Astrocyte of the spinal cord (primary cell): ENCODE data around the gene MT1M.
"Not testable (repeated sequence)": the region's sequence is repeated elsewhere in the genome, so short reads cannot be mapped to it uniquely, and the experiment has no call there.

Experiments used
- DNase-seq: peaks from one replicate; pipeline ENCODE4 v3.0.0; 2011; ENCODE audit warnings: low read depth, low spot score
- H3K4me3 ChIP-seq: 2 replicates; pipeline ENCODE4 v1.5.1; 2011; ENCODE audit warnings: low read depth, mild to moderate bottlenecking, low read length, moderate library complexity
- in situ Hi-C: cut with HindIII; loops from 2 replicates; pipeline ENCODE4 v1.10.0; 2017; ENCODE audit warnings: low sequenced_read_pairs
- TF ChIP-seq, protein P1 (sequence below): IDR thresholded peaks from 2 replicates; pipeline ENCODE4 v1.5.1; 2012; ENCODE audit warnings: low read depth, mild to moderate bottlenecking, low read length, inconsistent platforms

Gene MT1M

DNA sequence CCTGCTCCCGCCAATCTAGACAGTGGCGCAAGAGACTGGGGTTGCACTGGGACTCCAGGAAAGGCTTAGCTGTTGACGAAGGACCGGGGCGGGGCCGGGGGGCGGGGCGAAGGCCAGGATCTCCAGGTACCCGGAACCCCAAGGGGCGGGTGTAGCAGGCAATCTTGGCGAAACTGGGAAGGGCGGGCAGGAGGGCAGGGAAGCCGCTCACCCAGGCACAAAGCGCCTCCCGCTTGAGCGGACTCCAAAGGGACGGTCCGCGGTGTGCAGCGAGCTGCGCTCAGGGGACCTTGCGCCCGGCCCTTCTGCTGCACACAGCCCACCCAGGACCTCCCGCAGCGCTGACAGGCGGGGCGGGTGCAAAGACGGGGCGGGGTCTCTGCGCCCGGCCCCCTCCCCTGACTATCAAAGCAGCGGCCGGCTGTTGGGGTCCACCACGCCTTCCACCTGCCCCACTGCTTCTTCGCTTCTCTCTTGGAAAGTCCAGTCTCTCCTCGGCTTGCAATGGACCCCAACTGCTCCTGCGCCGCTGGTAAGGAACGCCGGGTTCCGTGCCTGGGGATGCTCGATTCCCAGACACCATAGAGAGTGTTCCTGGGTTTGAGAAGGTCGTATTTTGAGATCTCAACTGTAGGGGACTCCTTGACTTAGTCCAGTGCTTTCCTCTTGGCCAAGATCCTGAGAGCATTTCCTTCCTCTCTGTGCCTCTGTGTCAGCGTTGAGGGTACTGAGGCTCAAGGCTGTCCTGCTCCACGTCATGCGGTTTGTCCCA is 25.3 kb downstream of the MT1M start, which contains the start of gene MT1F:
TSS of gene MT1F (plus strand) at position 405 of the 772 bp plus-strand sequence. CDS start at position 505, 100 bp downstream.
- TF ChIP-seq, protein P1, sequence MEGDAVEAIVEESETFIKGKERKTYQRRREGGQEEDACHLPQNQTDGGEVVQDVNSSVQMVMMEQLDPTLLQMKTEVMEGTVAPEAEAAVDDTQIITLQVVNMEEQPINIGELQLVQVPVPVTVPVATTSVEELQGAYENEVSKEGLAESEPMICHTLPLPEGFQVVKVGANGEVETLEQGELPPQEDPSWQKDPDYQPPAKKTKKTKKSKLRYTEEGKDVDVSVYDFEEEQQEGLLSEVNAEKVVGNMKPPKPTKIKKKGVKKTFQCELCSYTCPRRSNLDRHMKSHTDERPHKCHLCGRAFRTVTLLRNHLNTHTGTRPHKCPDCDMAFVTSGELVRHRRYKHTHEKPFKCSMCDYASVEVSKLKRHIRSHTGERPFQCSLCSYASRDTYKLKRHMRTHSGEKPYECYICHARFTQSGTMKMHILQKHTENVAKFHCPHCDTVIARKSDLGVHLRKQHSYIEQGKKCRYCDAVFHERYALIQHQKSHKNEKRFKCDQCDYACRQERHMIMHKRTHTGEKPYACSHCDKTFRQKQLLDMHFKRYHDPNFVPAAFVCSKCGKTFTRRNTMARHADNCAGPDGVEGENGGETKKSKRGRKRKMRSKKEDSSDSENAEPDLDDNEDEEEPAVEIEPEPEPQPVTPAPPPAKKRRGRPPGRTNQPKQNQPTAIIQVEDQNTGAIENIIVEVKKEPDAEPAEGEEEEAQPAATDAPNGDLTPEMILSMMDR: no peak
- peak within 1 kb of the TSS; percentile 43 for H3K4me3 ChIP-seq
- DNase-seq: no peak
- in situ Hi-C loops: no loop called here

DNA sequence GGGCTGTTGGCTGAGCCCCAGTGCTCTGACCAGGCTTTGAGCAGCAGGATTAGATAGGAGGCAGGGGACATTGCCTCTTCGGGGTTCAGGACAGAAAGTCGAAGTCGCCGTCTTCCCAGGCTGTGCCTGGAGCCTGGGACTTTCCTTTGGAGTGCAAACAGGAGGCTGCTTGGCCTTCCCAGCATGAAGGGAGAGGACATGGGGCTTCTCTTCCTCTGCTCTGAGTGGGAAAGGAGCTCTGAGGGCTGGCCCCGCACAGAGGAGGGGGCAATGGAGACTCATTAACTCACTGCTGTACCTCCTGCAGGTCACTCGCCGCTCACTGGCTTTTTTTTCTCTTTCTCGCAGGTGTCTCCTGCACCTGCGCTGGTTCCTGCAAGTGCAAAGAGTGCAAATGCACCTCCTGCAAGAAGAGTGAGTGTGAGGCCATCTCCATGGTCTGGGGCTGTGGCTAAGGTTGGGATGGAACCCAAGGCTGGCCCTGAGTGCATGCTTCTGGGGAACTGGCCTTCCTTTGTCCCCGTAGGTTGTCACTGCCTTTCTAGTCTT is 25.9 kb downstream of the MT1M start:
- no peak for DNase-seq
- in situ Hi-C loops: no loop called here

DNA sequence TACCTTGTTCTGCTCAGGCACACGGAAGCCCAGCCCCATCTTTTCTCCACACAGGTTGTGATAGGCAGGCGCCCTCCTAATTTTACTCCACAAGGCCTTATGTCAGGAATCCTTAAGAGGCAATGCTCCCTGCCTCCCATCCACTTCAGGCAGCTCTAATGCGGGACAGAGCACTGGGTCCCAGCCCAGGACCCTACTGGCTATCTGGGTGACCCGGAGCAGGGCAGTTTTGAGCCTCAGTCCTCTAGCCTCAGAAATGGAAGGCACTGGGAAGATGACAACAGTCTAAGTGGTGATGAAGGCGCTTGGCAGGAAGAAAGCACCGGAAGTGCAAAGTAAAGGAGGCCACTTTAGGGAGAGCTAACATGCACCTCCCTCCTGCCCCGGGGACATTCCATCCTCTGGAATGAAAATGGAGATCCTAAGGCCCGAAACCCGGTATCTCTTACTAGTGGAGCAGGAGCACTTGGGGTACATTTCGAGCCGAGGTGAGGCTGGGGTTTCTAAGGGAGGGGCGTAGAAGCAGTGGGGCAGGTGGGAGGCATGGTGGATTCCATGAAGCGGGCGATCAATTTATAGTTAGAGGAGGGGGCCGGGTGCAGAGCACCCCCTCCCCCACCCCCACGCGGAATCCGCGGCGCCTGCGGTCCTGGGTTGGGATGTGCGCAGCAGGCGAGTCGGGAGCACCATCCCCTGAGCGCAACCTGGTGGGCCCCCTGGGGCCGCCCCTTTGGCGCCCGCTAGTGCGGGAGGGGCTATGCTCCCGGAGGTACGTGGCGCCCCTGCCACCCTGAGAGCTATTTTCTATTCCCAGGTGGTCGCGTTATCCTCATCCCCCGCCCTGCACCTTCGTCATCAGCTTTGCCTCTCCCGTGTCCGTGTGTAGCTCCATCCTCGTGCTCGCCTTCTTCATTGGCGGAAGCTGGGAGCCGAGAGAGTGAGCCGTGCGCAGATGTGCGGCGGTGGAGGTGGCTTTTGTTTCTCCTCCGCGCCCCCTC is 30.2 kb downstream of the MT1M start:
- in situ Hi-C loops: no loop called here
- H3K4me3 ChIP-seq: no peak overlapping the region
- TF ChIP-seq, protein P1: no peak
- DNase-seq: no peak

More for the DNA sequence above, 25.9 kb downstream of the MT1M start:
- peak overlapping the region; percentile 43 for H3K4me3 ChIP-seq
- TF ChIP-seq, protein P1: no peak

DNA sequence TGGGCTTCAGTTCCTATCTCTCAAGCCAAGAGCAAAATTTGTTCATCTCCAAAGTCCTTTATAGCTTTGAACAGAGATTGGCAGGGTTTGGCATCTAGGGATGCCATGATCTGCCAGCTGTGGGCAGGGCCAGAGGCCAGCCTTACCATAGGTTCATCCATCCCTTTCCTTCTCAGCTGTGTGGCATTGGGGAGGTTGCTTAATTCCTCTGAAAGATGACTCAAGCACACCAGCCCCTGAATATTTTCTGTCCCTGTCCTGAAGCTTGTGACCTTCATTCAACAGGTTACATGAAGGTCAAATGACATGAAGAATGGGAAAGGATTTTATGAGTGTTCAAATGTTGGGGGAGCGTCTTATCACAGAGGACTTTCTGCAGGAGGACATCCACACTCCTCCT is 32.0 kb downstream of the MT1M start:
- no peak overlapping the region for H3K4me3 ChIP-seq
- in situ Hi-C loops: no loop called here
- TF ChIP-seq, protein P1: no peak
- no peak for DNase-seq

DNA sequence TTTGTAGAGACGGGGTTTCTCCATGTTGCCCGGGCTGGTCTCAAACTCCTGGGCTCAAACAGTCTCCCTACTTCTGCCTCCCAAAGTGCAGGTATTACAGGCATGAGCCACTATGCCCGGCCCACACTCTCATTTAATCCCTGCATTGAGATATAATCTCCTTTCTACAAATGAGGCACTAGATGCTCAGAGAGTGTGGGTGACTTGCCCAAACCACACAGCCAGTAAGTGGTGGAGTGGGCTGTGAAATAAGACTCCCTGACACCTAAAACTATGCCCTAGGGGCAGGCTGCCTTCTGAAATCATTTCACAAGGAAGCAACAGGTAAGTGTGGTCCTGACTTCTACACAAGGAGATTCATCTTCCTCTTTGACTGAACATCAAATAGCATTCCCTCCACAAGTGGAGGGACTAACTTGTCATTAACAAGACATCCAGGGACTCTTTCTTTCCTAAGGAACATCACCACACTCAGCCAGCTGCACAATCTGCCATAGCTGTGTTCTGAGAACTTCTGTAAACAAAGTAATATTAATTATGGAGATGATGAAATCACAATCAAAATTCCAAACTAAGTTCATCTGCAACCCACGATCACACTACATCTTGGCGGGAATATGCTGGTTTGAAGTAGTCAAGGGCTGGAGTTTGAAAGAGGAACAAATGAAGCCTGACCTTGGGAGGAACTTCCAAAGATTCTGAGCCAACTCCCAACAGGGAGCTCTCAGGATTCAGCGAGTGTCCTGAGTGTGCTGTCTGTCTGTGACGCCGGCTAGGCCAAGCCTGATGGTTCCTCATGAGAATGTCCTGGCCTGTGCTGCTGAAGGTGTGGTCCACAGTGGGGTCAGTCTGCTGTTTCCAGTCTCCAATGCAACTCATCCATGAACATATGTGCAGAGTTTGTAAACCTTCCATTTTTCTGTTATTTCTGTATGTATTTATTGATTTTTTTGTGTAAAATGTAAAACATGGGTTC is 33.1 kb downstream of the MT1M start:
- H3K4me3 ChIP-seq, DNase-seq, in situ Hi-C loops: not testable (repeated sequence)
